Measurements from ENCODE around the gene HSPA1L.

HSPA1L gene

GRCh38 chr6:31764198-31764597 is 50.9 kb downstream of the HSPA1L start:
- TF ChIP-seq GATA2 (IDR thresholded peaks at IDR 0.05; ENCODE audit: low read depth, low read length) = no peak
- TF ChIP-seq GATA3 (IDR thresholded peaks at IDR 0.05; ENCODE audit: low read depth, low read length) = no peak

- TF ChIP-seq GATA3 (IDR thresholded peaks at IDR 0.05; ENCODE audit: low read depth, low read length) (no peak), GATA2 (IDR thresholded peaks at IDR 0.05; ENCODE audit: low read depth, low read length) (no peak)
These were observed 51.5 kb downstream of the HSPA1L start for GRCh38 chr6:31763619-31763940.

GRCh38 chr6:31762878-31763618 is 52.0 kb downstream of the HSPA1L start:
- TF ChIP-seq GATA3 (IDR thresholded peaks at IDR 0.05; ENCODE audit: low read depth, low read length) (no peak), GATA2 (IDR thresholded peaks at IDR 0.05; ENCODE audit: low read depth, low read length) (no peak)

- no peak for TF ChIP-seq GATA3 (IDR thresholded peaks at IDR 0.05; ENCODE audit: low read depth, low read length)
- TF ChIP-seq GATA2 (IDR thresholded peaks at IDR 0.05; ENCODE audit: low read depth, low read length) = no peak
These were observed 52.7 kb downstream of the HSPA1L start, which contains the start of gene SAPCD1 for GRCh38 chr6:31762356-31762755. SAPCD1 (plus strand) TSS chr6:31762656; CDS start chr6:31763055, 399 bp downstream.

GRCh38 chr6:31761343-31761742 is 53.7 kb downstream of the HSPA1L start:
- no peak for TF ChIP-seq GATA3 (IDR thresholded peaks at IDR 0.05; ENCODE audit: low read depth, low read length)
- TF ChIP-seq GATA2 (IDR thresholded peaks at IDR 0.05; ENCODE audit: low read depth, low read length) = no peak

GRCh38 chr6:31760790-31761189 is 54.3 kb downstream of the HSPA1L start:
- TF ChIP-seq GATA2 (IDR thresholded peaks at IDR 0.05; ENCODE audit: low read depth, low read length) = no peak
- TF ChIP-seq GATA3 (IDR thresholded peaks at IDR 0.05; ENCODE audit: low read depth, low read length) = no peak
